Neural crest cell (in vitro differentiated cells): ENCODE measurements around the gene ACSL1. TPM values are rescaled to one million over a fixed set of nuclear protein-coding genes. Genes with fewer than 3 reads are reported as not detected.
"Not testable (repeated sequence)": the region's sequence is repeated elsewhere in the genome, so short reads cannot be mapped to it uniquely, and the experiment has no call there.

Experiments used
- DNase-seq: peaks from one replicate; pipeline ENCODE4 v3.0.0; 2021; ENCODE audit warnings: low read depth, mixed read lengths, low spot score
- H3K27ac Mint-ChIP-seq: one replicate; pipeline ENCODE4 v1.8.0; 2021; ENCODE audit warnings: mild to moderate bottlenecking, mixed read lengths; ENCODE audit not compliant: unreplicated experiment
- H3K27me3 Mint-ChIP-seq: 2 replicates; pipeline ENCODE4 v1.8.0; 2021; ENCODE audit warnings: low read depth, mild to moderate bottlenecking, mixed read lengths
- H3K36me3 Mint-ChIP-seq: 2 replicates; pipeline ENCODE4 v1.8.0; 2021; ENCODE audit warnings: low read depth, mild to moderate bottlenecking, mixed read lengths
- H3K4me1 Mint-ChIP-seq: 2 replicates; pipeline ENCODE4 v1.8.0; 2021; ENCODE audit warnings: mixed read lengths
- H3K4me3 Mint-ChIP-seq: one replicate; pipeline ENCODE4 v1.8.0; 2021; ENCODE audit warnings: mild to moderate bottlenecking, mixed read lengths
- H3K9me3 Mint-ChIP-seq: 2 replicates; pipeline ENCODE4 v1.8.0; 2021; ENCODE audit warnings: mixed read lengths
- total RNA-seq: library from RNA; stranded (reverse); gene quantifications from 2 replicates; pipeline ENCODE4 v1.2.1, GENCODE V29; 2021
- TF ChIP-seq, protein P1 (sequence below): fragments of 200-600 bp; sonication (generic); conservative IDR thresholded peaks from 2 replicates; pipeline ENCODE4 v1.5.0; 2021; ENCODE audit warnings: antibody characterized with exemption, mild to moderate bottlenecking

Gene ACSL1
- total RNA-seq, 1 donor from 2014 or later = 10.4 TPM

DNA sequence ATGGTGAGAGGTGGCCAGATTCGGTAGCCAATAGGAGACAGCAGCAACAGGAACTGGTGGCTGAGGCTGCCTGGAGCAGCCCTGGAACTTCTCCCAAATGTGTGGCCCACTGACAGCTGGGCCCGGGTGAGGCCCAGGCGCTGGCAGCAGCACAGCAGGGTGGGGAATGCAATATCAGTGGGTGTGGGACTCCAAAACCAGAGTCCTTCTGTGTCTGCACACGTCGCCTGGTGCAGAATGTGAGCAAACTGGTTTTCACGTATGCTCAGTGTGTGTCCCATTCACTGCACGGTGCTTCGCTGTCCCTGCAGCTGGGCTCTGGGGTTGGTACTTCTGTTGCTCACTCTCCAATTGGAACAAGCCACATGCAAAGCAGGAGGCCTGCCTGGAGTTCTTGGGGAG lies 77.5 kb downstream of the ACSL1 start:
- no peak for DNase-seq

DNA sequence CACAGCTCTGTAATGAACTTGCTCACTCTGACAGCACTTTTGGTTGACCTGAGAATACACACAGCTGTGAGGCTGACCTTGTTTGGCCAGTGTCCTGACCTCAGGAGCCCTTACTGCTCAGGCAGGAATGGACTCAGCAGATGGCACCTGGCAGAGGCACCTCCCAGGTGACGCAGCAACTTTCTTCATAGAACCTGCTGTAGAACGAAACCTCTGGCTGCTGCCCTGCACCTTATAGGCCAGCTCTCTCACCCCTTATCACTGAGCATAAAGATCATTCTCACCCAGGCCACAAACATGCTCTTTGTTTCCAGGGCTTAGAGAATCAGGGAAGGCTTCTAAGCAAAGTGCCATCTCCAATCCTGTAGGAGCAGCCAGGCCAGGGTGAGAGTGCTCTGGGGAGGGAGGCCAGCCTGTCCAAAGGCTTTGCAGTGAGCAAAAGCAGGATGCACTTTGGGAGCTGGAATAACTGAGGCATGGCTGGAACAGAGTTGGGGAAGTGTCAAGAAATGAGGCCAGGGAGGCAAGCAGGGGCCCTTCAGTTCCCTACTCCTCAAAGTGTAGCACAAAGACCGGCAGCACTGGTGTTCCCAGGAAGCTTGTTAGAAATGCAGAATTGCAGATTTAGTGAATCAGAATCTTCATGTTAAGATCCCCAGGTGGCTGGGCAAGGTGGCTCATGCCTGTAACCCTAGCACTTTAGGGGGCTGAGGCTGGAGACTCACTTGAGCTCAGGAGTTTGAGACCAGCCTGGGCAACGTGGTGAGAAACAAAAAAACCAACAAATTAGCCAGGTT lies 78.5 kb downstream of the ACSL1 start:
- Mint-ChIP-seq H3K4me3 (no peak overlapping the region), H3K27me3 (no peaks in the 10 kb centered on the region), H3K27ac (no peak overlapping the region), H3K9me3 (no peaks in the 10 kb centered on the region), H3K36me3 (no peaks in the 10 kb centered on the region), H3K4me1 (peaks cover 24% of the 10 kb centered on the region)
- TF ChIP-seq, protein P1, sequence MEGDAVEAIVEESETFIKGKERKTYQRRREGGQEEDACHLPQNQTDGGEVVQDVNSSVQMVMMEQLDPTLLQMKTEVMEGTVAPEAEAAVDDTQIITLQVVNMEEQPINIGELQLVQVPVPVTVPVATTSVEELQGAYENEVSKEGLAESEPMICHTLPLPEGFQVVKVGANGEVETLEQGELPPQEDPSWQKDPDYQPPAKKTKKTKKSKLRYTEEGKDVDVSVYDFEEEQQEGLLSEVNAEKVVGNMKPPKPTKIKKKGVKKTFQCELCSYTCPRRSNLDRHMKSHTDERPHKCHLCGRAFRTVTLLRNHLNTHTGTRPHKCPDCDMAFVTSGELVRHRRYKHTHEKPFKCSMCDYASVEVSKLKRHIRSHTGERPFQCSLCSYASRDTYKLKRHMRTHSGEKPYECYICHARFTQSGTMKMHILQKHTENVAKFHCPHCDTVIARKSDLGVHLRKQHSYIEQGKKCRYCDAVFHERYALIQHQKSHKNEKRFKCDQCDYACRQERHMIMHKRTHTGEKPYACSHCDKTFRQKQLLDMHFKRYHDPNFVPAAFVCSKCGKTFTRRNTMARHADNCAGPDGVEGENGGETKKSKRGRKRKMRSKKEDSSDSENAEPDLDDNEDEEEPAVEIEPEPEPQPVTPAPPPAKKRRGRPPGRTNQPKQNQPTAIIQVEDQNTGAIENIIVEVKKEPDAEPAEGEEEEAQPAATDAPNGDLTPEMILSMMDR = no peak
- no peak for DNase-seq

More for the DNA sequence above, 77.5 kb downstream of the ACSL1 start:
- peaks cover 24% of the 10 kb centered on the region for H3K4me1 Mint-ChIP-seq
- no peak overlapping the region for H3K27ac Mint-ChIP-seq
- TF ChIP-seq, protein P1 = no peak
- H3K36me3 Mint-ChIP-seq = no peaks in the 10 kb centered on the region
- H3K9me3 Mint-ChIP-seq = no peaks in the 10 kb centered on the region
- H3K27me3 Mint-ChIP-seq = no peaks in the 10 kb centered on the region
- no peak overlapping the region for H3K4me3 Mint-ChIP-seq

DNA sequence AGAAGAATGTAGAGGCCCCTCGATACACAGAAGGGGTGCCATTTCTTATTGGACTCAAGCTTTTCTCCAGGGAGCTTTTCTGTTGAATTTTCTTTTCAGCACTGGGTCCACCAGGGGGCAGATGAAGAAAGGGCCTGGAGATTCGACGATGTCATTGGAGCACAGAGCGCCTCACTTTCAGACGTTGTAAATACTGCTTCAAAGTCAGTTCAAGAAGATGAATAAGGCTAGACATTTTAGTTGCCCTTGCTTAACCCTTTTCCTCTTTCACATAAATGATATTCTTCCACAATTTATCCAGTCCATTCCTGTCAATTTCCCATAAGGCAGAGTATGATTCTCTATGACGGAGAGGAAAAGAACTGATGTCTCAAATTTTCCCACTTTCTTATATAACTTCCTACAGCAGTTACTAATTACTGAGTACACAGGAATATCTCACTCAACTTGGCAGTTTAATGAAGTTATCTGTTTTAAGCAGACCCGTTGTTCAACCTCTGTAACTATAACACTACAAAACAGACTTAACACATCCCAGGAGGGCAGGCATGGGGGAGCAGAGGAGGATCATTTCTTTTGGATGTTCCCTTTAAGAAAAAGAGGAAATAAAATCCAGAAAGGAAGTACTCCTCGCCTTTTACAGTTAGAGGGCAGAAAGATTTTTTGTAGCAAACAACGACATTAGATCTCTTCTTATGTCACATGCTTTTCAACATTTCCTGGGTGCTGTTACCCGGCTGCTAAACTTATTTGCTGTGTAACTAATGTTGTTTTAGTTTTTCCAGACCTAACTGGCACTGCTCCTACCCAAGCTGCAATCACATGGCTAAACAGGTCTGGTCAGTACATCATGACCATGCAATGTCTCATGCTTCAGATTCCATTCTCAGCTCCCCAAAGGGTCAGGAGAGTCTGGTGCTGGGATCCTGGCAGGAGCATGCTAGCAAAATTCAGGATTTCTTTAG lies 79.7 kb downstream of the ACSL1 start:
- Mint-ChIP-seq H3K4me3 (no peak overlapping the region), H3K27ac (no peak overlapping the region), H3K36me3 (no peaks in the 10 kb centered on the region), H3K4me1 (peaks cover 21% of the 10 kb centered on the region), H3K9me3 (no peaks in the 10 kb centered on the region), H3K27me3 (no peaks in the 10 kb centered on the region)
- TF ChIP-seq, protein P1 = peak; percentile 86
- peak; percentile 68 for DNase-seq

GRCh38 chr4:184744236-184744635 lies 81.5 kb downstream of the ACSL1 start:
- no peaks in the 10 kb centered on the region for H3K36me3 Mint-ChIP-seq
- H3K27me3 Mint-ChIP-seq = no peaks in the 10 kb centered on the region
- peaks cover 21% of the 10 kb centered on the region for H3K4me1 Mint-ChIP-seq
- no peak for DNase-seq
- TF ChIP-seq, protein P1 = no peak
- no peak overlapping the region for H3K4me3 Mint-ChIP-seq
- no peaks in the 10 kb centered on the region for H3K9me3 Mint-ChIP-seq
- no peak overlapping the region for H3K27ac Mint-ChIP-seq

DNA sequence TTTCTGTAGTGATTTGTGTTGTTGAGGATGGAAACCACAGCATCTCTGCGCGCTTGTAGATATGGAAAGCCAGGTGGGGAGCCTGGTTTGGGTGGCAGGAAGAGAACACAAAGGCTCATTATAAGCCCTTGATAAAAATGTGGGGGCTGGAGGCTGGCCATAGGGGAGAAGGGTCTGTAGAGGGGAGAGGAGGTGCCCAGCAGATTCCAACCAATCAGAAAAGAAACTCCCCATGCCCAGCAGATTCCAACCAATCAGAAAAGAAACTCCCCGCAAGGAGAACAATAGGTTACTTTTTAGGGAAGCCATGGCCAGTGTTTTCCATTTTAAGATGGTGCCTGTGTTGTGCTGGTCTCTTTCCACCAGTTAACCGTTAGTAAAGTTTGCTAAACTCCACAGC lies 82.1 kb downstream of the ACSL1 start:
- Mint-ChIP-seq H3K36me3 (no peaks in the 10 kb centered on the region), H3K9me3 (no peaks in the 10 kb centered on the region), H3K27ac (no peak overlapping the region), H3K4me1 (peaks cover 18% of the 10 kb centered on the region), H3K27me3 (no peaks in the 10 kb centered on the region), H3K4me3 (no peak overlapping the region)
- TF ChIP-seq, protein P1 = no peak
- DNase-seq = no peak

- H3K27ac Mint-ChIP-seq, H3K27me3 Mint-ChIP-seq, H3K4me1 Mint-ChIP-seq, H3K4me3 Mint-ChIP-seq, H3K9me3 Mint-ChIP-seq, DNase-seq, H3K36me3 Mint-ChIP-seq: not testable (repeated sequence)
These were observed 84.1 kb downstream of the ACSL1 start for GRCh38 chr4:184741651-184742050.
